ENCODE measurements around the gene FAM167B.

Gene FAM167B

DNA sequence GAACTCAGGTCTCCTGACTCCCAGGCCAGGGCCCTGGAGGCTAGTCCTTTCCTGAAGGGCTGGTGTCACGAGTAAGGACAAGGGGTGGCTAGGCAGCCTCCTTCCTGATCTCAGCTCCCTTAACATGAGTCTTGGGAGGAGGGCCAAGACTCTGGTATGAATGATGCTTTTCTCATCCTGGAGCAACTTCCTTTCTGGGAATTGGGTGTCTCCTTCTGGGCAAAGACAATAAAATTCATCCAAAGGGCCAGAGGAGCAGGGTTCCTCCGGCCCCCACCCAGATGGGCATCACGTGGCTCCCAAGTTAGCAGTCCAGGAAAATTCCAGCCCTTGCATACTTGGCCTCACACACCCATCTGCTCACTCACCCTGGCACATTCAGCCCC lies at the start of gene FAM167B:
Gene FAM167B (plus strand): TSS at position 335 of the 386 bp plus-strand sequence. CDS start 200 bp downstream, outside the sequence.
- H3K4me3 ChIP-seq (ENCODE audit: low read length): no peak within 1 kb of the TSS
- H2AFZ ChIP-seq (ENCODE audit: low read depth, low read length): no peak within 1 kb of the TSS
- no peaks in the 10 kb centered on the region for H3K27me3 ChIP-seq (ENCODE audit: insufficient read depth, low read length)
- no peaks in the 10 kb centered on the region for H3K36me3 ChIP-seq (ENCODE audit: insufficient read depth, low read length)
- no peaks in the 10 kb centered on the region for H3K9me3 ChIP-seq (ENCODE audit: low read length)
- H3K4me1 ChIP-seq (ENCODE audit: insufficient read depth, low read length): peaks cover 13% of the 10 kb centered on the region

DNA sequence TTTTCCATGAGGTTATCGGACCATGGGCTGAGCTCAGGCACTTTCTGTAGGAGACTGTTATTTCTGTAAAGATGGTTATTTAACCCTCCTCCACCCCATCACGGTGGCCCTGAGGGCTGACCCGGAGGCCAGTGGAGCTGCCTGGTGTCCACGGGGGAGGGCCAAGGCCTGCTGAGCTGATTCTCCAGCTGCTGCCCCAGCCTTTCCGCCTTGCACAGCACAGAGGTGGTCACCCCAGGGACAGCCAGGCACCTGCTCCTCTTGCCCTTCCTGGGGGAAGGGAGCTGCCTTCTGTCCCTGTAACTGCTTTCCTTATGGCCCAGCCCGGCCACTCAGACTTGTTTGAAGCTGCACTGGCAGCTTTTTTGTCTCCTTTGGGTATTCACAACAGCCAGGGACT lies 49.2 kb upstream of the FAM167B start:
- Histone ChIP-seq H3K27me3 (ENCODE audit: insufficient read depth, low read length) (no peaks in the 10 kb centered on the region), H3K36me3 (ENCODE audit: insufficient read depth, low read length) (peaks cover 45% of the 10 kb centered on the region), H3K9me3 (ENCODE audit: low read length) (no peaks in the 10 kb centered on the region), H3K4me3 (ENCODE audit: low read length) (no peak overlapping the region), H3K4me1 (ENCODE audit: insufficient read depth, low read length) (peaks cover 36% of the 10 kb centered on the region), H2AFZ (ENCODE audit: low read depth, low read length) (no peak overlapping the region)

DNA sequence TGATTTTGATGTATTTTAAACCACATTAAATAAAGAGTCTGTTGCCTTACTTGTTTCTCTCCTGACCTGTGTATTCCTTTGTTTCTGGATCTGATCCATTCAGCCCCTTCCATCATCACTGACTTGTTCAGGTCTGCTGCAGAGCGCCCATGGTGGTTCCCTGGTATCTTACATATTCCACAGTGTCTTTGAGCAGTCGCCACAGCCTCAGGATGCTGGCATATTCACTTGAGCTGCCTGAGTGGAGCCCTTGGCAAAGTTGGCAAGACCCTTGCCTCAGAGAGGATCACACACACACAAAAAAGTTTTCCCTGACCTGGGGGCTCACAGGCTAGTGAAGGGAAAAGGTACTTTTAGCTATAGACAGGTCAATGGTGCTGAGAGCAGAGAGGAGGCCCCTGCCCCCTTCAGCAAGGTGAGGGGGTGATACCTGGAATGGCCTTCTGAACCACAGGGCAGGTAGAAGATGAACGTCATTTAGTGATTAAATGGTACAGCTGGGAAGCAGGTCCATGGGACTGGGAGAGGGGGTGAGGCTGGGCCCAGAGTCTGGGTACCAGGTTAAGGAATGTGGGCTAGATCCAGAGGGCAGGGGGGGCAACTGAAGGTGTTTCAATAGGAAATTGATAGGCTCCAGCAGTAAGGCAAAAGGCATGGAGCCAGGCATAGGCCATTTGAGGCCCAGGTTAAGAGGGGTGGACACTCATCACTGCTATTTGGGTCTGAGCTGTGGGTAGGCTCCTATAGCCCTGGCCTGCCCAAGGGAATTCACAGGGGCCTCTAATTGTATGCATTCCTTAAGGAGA lies 48.6 kb upstream of the FAM167B start:
- H3K36me3 ChIP-seq (ENCODE audit: insufficient read depth, low read length): peaks cover 39% of the 10 kb centered on the region
- no peaks in the 10 kb centered on the region for H3K9me3 ChIP-seq (ENCODE audit: low read length)
- no peak overlapping the region for H2AFZ ChIP-seq (ENCODE audit: low read depth, low read length)
- no peak overlapping the region for H3K4me3 ChIP-seq (ENCODE audit: low read length)
- peaks cover 36% of the 10 kb centered on the region for H3K4me1 ChIP-seq (ENCODE audit: insufficient read depth, low read length)
- no peaks in the 10 kb centered on the region for H3K27me3 ChIP-seq (ENCODE audit: insufficient read depth, low read length)

DNA sequence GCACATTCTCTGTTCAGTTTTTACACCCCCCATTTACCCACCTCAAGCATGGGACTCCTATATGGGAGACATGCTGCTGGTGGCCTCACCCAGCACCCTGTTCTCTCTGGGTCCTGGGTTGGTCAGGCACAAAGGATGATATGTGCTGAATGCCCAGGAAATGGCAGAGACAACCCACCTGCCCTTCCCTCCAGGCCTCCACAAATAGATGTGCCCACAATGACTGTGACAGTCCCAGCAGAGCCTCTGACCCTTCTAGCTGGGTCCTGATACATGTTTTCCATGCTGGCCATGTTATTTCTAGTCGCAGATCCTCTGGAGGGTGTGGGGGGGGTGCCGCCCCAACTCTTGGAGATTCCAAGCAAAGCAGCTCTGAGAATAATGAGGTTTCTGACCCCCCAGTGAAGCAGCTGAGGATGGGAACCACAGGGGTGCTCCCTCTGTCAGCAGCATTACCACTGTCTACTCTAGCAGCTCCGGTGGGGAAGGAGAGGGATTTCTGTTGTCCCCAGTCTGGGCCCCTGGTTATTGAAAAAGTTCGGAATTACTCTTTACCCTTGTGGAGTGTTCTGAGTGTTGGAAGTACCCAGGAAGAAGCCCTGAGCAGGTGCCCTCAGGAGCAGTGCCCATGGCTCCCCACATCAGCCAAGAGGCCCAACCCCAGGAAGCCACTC lies 47.8 kb upstream of the FAM167B start:
- H3K4me1 ChIP-seq (ENCODE audit: insufficient read depth, low read length): peaks cover 36% of the 10 kb centered on the region
- no peak overlapping the region for H2AFZ ChIP-seq (ENCODE audit: low read depth, low read length)
- H3K9me3 ChIP-seq (ENCODE audit: low read length): no peaks in the 10 kb centered on the region
- peaks cover 33% of the 10 kb centered on the region for H3K36me3 ChIP-seq (ENCODE audit: insufficient read depth, low read length)
- H3K27me3 ChIP-seq (ENCODE audit: insufficient read depth, low read length): no peaks in the 10 kb centered on the region
- no peak overlapping the region for H3K4me3 ChIP-seq (ENCODE audit: low read length)

DNA sequence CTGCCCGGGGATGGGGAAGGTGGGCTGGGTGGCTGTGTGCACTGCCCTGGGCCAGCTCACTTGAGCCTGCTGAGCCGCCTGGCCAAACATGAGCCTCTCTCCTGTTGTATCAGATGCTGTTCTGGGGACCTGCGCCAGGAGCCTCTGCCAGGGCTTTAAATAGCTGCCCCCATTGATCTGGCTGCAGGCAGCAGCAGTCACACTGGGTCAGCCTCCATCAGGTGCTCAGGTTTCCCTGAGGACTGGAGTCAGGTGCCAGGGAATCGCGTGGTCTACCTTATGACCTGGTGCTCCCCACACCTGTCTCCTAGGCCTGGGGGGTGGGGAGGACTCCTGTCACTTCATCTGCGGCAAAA lies 47.3 kb upstream of the FAM167B start:
- Histone ChIP-seq H2AFZ (ENCODE audit: low read depth, low read length) (no peak overlapping the region), H3K4me1 (ENCODE audit: insufficient read depth, low read length) (peaks cover 36% of the 10 kb centered on the region), H3K4me3 (ENCODE audit: low read length) (peak overlapping the region; percentile 49), H3K9me3 (ENCODE audit: low read length) (no peaks in the 10 kb centered on the region), H3K36me3 (ENCODE audit: insufficient read depth, low read length) (peaks cover 30% of the 10 kb centered on the region), H3K27me3 (ENCODE audit: insufficient read depth, low read length) (no peaks in the 10 kb centered on the region)

DNA sequence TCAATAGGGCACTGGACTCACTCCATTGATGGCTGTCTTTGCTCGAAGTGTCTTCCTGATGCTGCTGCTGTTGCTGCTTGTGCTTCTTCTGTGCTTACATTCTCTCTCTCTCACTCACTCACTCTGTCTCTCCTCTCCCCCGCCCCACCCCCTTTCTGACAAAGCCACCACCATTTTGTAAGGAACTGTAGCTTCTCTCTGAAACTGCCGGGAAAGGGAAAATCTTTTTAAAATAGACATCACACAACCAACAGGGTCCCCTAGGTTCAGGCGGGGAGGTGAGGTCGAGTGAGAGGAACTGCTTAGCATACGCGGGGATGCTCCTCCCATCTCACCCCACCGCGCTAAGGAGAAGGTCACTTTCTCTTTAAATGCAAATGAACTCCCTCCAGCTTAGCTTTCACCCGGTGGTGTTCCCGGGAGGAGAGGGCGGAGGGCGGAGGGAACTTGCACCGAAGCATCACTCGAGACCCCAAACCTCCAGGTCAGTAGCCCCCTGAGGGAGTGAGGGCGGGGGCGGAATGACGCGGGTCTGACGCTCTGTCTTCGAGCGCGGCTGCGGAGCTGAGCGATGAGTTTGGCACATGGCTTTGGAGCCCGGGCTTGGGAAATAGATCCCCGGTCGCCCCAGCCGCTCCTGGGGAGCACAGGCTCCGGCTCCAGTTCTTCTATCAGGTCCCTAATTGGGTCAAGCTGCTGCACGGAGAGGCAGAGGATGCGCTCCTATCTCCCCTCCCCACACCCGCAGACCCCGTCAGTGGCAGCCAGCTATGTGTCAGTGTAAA lies 46.6 kb upstream of the FAM167B start, which contains the start of gene CCDC28B:
Gene CCDC28B (plus strand): TSS at position 370 of the 785 bp plus-strand sequence. CDS start 1,341 bp downstream, outside the sequence.
- Histone ChIP-seq H2AFZ (ENCODE audit: low read depth, low read length) (peak within 1 kb of the TSS; percentile 58), H3K9me3 (ENCODE audit: low read length) (no peaks in the 10 kb centered on the region), H3K4me1 (ENCODE audit: insufficient read depth, low read length) (peaks cover 36% of the 10 kb centered on the region), H3K4me3 (ENCODE audit: low read length) (peak within 1 kb of the TSS; percentile 49), H3K27me3 (ENCODE audit: insufficient read depth, low read length) (no peaks in the 10 kb centered on the region), H3K36me3 (ENCODE audit: insufficient read depth, low read length) (peaks cover 23% of the 10 kb centered on the region)

DNA sequence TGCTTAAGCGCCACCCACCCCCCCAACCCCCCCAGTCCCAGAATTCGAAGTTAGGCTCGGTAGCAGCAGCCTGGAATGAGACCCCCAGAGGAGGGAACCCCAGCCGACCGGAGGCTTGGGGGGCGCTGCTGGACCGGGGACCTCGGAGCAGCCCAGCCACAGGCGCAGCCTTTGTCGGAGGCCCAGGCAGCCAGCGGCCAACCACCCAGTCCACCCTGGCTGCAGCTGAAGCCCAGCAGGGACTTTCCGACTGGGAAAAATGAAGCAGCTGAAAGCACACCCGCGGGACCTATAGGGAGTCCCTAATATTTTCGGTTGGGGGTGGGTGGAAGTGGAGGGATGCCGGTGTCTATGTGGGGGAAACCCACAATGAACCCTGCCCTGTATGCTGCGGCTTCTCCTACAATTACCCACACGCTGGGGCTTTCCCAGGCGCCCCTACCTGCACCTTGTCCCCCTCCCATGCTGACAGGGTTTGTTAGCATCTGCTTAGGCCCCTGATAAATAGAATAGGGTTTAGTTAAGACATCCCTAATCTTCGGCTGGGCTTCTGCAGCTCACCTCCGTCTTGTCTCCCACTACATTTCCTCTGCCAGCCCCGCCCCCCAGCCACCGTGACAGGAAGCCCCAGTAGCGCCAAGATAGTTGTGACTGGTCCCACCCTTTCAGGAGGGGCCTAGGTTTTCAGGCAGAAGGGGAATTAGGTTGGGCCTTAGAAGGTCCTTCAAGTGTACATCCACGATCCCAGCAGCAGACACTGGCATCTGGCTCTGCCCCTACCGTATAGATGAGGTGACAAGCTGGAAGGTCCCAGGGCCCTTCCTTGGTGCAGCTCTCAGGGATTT lies 45.8 kb upstream of the FAM167B start:
- H3K27me3 ChIP-seq (ENCODE audit: insufficient read depth, low read length): no peaks in the 10 kb centered on the region

DNA sequence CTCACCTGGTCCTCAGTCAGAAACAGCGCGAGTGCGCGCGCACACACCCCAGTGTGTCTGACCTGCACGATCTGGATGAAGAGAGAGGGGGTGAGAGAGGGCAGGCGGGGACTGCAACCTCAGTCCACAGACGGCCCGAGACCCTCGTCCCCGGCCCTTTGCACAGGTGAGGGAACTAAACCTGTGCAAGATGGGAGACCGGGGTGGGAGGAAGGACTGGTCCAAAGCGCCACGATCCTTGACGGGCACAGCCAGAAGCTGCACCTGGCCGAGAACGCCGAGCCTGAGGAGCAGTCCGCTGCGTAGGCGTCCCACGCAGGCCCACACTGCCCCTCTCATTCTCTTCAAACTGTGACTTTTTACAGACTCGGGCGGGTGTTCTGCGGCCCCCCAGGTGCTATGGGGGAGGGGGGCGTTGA lies 42.1 kb upstream of the FAM167B start:
- peaks cover 11% of the 10 kb centered on the region for H3K4me1 ChIP-seq (ENCODE audit: insufficient read depth, low read length)
- H3K9me3 ChIP-seq (ENCODE audit: low read length): no peaks in the 10 kb centered on the region
- no peaks in the 10 kb centered on the region for H3K27me3 ChIP-seq (ENCODE audit: insufficient read depth, low read length)
- peaks cover 9% of the 10 kb centered on the region for H3K36me3 ChIP-seq (ENCODE audit: insufficient read depth, low read length)
- H2AFZ ChIP-seq (ENCODE audit: low read depth, low read length): no peak overlapping the region
- H3K4me3 ChIP-seq (ENCODE audit: low read length): peak overlapping the region; percentile 65

More for the DNA sequence above, 45.8 kb upstream of the FAM167B start:
- Histone ChIP-seq H3K4me3 (ENCODE audit: low read length) (peak overlapping the region; percentile 49), H3K9me3 (ENCODE audit: low read length) (no peaks in the 10 kb centered on the region), H3K4me1 (ENCODE audit: insufficient read depth, low read length) (peaks cover 36% of the 10 kb centered on the region), H2AFZ (ENCODE audit: low read depth, low read length) (peak overlapping the region; percentile 34), H3K36me3 (ENCODE audit: insufficient read depth, low read length) (peaks cover 15% of the 10 kb centered on the region)

DNA sequence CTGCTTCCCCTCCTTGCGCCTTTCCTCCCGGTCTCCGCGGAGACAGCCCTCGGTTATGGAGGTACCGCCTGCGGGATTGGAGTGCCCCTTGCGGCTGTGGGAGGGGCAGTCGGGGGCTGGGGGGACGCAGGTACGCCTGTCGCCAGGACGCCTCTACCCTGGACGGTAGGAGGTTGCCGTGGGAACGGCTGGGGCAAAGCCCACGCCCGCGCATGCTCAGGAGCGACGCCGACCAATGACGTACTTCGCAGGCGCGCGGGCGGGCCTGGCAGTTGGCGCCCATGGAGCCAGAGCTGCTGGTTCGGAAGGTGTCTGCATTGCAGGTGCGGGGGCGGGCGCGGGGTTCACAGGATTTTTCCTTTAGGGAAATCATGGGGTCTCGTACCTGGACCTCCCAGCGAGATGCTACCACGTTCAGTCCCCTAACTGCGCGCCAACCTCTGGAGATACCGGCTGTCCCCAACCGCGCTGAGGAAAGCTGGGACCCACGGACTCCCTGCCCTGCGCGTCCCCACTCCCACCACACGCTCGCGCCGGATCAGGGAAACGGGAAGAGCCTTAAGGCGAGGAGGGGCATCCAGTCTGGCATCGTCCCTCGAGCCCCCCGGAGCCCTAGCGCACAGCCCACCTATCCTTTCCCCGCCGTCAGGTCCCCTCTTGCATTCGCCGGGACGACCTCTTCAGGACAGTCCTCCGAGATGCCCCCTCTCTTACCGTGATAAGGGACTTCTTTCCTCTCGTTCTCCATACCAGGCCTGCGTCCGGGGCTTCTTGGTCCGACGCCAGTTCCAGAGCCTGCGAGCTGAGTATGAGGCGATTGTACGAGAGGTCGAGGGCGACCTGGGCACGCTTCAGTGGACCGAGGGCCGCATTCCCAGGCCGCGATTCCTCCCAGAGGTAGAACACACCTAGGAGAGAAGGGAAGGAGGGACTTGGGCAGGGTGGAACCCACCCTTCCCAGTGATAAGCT lies 41.3 kb upstream of the FAM167B start, which contains the start of gene IQCC:
Gene IQCC (plus strand): TSS at position 271 of the 970 bp plus-strand sequence. CDS start 11 bp downstream, at position 282.
- Histone ChIP-seq H2AFZ (ENCODE audit: low read depth, low read length) (no peak within 1 kb of the TSS), H3K27me3 (ENCODE audit: insufficient read depth, low read length) (no peaks in the 10 kb centered on the region), H3K36me3 (ENCODE audit: insufficient read depth, low read length) (peaks cover 9% of the 10 kb centered on the region), H3K4me3 (ENCODE audit: low read length) (peak within 1 kb of the TSS; percentile 65), H3K9me3 (ENCODE audit: low read length) (no peaks in the 10 kb centered on the region), H3K4me1 (ENCODE audit: insufficient read depth, low read length) (peaks cover 9% of the 10 kb centered on the region)

DNA sequence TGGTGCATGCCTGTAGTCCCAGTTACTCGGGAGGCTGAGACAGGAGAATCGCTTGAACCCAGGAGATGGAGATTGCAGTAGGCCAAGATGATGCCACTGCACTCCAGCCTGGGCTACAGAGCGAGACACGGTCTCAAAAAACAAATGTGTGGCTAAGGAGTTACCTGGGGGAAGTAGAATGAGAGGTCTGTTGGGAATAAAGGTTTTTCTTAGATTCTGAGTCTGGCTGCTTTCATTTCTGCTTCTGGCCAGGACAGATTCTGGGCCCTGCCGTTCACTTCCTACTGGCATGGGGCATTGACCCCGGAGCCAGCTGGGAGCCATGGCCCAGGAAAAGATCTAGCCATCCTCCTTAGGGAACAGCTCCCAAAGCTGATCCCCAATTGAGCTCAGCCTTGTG lies 38.6 kb upstream of the FAM167B start:
- Histone ChIP-seq H3K36me3 (ENCODE audit: insufficient read depth, low read length) (peaks cover 12% of the 10 kb centered on the region), H3K4me3 (ENCODE audit: low read length) (no peak overlapping the region), H3K27me3 (ENCODE audit: insufficient read depth, low read length) (no peaks in the 10 kb centered on the region), H3K9me3 (ENCODE audit: low read length) (no peaks in the 10 kb centered on the region), H2AFZ (ENCODE audit: low read depth, low read length) (no peak overlapping the region), H3K4me1 (ENCODE audit: insufficient read depth, low read length) (no peaks in the 10 kb centered on the region)

DNA sequence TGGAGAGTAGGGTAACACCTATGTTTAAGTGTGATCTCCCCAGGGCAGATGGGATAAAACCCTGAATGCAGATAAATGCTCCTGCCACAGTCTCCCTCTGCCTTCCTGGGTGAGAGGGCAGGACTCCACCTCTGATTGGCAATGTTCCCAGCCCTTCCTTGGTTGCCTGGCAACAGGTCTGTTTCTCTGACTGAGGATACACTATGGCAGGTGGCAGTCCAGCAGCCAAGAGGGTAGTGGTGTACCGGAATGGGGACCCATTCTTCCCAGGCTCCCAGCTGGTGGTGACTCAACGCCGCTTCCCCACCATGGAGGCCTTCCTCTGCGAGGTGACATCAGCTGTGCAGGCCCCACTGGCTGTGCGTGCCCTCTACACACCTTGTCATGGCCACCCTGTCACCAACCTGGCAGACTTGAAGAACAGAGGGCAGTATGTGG lies 38.1 kb upstream of the FAM167B start, which contains the start of gene DCDC2B:
Gene DCDC2B (plus strand): TSS at position 199 of the 438 bp plus-strand sequence. CDS start 5 bp downstream, at position 204.
- H3K9me3 ChIP-seq (ENCODE audit: low read length): no peaks in the 10 kb centered on the region
- H2AFZ ChIP-seq (ENCODE audit: low read depth, low read length): no peak within 1 kb of the TSS
- no peak within 1 kb of the TSS for H3K4me3 ChIP-seq (ENCODE audit: low read length)
- H3K27me3 ChIP-seq (ENCODE audit: insufficient read depth, low read length): no peaks in the 10 kb centered on the region
- H3K36me3 ChIP-seq (ENCODE audit: insufficient read depth, low read length): peaks cover 12% of the 10 kb centered on the region
- no peaks in the 10 kb centered on the region for H3K4me1 ChIP-seq (ENCODE audit: insufficient read depth, low read length)

Data from neuron (in vitro differentiated cells).